Measurements from ENCODE around the gene BBX.

The BBX gene

DNA sequence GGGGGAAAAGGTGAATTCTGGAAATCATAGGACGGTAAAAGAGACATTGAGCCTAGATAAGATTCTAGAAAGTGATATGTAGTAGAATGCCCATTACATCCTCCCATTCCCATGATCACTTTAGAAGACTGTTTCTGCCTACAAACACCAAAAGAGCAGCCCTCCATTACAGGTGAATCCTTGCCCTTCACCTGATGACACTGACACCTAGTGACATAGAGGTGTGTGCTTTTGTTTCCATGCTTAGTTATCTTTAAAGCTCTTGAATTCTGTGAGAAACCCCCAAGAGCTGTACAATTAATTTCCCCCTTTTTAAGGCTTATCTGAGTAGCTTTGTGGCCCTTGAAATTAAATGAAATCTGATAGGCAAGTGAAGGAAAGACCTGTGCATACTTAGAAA is 8.3 kb upstream of the BBX start:
- TF ChIP-seq SPI1 (IDR thresholded peaks at IDR 0.05; ENCODE audit: low read depth, low read length) = no peak
- FAIRE-seq (no peak), DNase-seq (ENCODE audit: insufficient read length, low spot score) (no peak)

DNA sequence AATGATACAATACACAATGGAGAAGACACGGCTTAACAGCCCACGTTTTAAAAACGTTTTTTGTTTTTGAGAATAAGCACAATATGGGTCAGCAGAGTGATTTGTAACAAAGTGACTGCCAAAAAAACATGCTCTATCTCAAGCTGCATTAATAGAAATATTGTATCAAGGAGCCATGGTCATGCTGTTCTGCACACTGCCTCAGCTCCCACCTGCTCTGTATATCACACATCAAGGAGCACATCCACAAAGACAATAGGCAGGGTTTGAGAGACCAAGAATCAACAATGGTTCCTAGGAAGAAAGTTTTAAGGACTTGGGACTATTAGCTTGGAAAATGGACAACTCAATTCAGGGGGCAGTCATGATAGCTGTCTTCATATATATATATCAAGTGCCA is 6.3 kb upstream of the BBX start:
- TF ChIP-seq SPI1 (IDR thresholded peaks at IDR 0.05; ENCODE audit: low read depth, low read length) (no peak), POLR2A (IDR thresholded peaks at IDR 0.05; ENCODE audit: low read depth, low read length) (no peak), PAX5 (IDR thresholded peaks at IDR 0.05; ENCODE audit: insufficient read depth, low read length, severe bottlenecking) (no peak), POU2F2 (IDR thresholded peaks at IDR 0.05; ENCODE audit: low read depth, low read length) (no peak), TAF1 (IDR thresholded peaks at IDR 0.05; ENCODE audit: low read depth, low read length) (no peak), POLR2AphosphoS5 (IDR thresholded peaks at IDR 0.05; ENCODE audit: low read depth, low read length) (no peak)
- no peak for DNase-seq (ENCODE audit: insufficient read length, low spot score)
- FAIRE-seq = no peak

DNA sequence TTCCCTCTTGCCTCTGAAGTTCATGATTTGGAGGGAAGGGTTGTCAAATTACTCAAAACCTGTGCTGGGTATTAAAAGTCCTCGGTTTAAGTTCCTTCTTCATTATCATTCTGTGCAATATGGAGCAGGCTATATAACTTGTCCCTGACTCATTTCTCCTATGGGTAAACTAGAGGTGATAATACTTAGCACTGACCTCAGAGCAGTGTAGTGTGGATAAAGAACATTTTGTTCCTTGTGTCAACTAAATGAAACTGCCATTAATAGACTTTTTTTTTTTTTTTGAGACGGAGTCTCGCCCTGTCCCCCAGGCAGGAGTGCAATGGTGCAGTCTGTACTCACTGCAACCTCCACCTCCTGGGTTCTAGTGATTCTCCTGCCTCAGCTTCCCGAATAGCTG is 2.2 kb upstream of the BBX start:
- FAIRE-seq = no peak
- DNase-seq (ENCODE audit: insufficient read length, low spot score) = no peak
- TF ChIP-seq POLR2AphosphoS5 (IDR thresholded peaks at IDR 0.05; ENCODE audit: low read depth, low read length) = no peak
- no peak for TF ChIP-seq POU2F2 (IDR thresholded peaks at IDR 0.05; ENCODE audit: low read depth, low read length)
- no peak for TF ChIP-seq PAX5 (IDR thresholded peaks at IDR 0.05; ENCODE audit: insufficient read depth, low read length, severe bottlenecking)
- no peak for TF ChIP-seq POLR2A (IDR thresholded peaks at IDR 0.05; ENCODE audit: low read depth, low read length)
- TF ChIP-seq TAF1 (IDR thresholded peaks at IDR 0.05; ENCODE audit: low read depth, low read length) = no peak
- no peak for TF ChIP-seq SPI1 (IDR thresholded peaks at IDR 0.05; ENCODE audit: low read depth, low read length)

DNA sequence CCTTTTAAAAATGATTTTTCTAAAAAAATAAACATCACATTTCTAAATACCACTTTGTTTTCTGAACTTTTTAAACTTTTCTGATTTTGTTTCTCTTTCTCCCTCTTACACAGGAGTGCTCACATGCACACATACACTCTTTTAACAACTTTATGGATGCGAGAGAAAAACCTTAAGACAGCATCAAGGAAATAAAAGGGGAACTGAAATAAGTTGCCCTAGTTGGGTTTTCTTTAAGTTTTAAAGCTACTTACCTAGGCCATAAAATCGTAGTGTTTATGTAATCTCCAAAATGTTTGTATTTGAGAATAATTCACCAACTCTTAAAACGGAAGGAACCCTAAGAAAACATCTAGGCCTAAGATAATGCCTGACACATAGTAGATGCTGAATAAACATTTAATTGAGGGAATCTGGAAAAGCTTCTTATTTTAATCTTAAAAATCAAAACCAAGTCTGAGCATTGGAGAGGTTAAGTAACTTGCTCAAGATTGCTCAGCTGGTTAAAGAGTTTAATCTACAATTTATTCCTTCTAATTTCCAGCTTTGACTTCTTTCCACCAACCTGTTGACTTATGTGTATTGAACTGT is 1.2 kb upstream of the BBX start:
- DNase-seq (ENCODE audit: insufficient read length, low spot score) (no peak), FAIRE-seq (no peak)
- TF ChIP-seq POLR2AphosphoS5 (IDR thresholded peaks at IDR 0.05; ENCODE audit: low read depth, low read length) = no peak
- peak; percentile 92 for TF ChIP-seq SPI1 (IDR thresholded peaks at IDR 0.05; ENCODE audit: low read depth, low read length)

DNA sequence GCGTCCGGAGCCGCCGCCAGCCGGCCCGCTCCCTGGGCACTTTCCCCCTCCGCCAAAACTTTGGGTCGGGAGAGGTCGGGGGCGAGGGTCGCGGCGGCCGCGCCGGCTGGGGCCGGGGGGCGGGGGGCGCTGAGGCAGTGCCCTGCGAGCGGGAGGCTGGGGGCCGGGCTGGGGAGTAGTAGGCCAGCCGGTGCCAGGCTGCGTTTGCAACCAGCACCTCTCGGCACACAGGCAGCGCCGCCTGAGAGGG is 452 bp downstream of the BBX start:
- TF ChIP-seq POU2F2 (IDR thresholded peaks at IDR 0.05; ENCODE audit: low read depth, low read length) (no peak), POLR2AphosphoS5 (IDR thresholded peaks at IDR 0.05; ENCODE audit: low read depth, low read length) (no peak), TAF1 (IDR thresholded peaks at IDR 0.05; ENCODE audit: low read depth, low read length) (no peak), PAX5 (IDR thresholded peaks at IDR 0.05; ENCODE audit: insufficient read depth, low read length, severe bottlenecking) (no peak), SPI1 (IDR thresholded peaks at IDR 0.05; ENCODE audit: low read depth, low read length) (no peak), POLR2A (IDR thresholded peaks at IDR 0.05; ENCODE audit: low read depth, low read length) (no peak)
- no peak for FAIRE-seq
- DNase-seq (ENCODE audit: insufficient read length, low spot score) = no peak

DNA sequence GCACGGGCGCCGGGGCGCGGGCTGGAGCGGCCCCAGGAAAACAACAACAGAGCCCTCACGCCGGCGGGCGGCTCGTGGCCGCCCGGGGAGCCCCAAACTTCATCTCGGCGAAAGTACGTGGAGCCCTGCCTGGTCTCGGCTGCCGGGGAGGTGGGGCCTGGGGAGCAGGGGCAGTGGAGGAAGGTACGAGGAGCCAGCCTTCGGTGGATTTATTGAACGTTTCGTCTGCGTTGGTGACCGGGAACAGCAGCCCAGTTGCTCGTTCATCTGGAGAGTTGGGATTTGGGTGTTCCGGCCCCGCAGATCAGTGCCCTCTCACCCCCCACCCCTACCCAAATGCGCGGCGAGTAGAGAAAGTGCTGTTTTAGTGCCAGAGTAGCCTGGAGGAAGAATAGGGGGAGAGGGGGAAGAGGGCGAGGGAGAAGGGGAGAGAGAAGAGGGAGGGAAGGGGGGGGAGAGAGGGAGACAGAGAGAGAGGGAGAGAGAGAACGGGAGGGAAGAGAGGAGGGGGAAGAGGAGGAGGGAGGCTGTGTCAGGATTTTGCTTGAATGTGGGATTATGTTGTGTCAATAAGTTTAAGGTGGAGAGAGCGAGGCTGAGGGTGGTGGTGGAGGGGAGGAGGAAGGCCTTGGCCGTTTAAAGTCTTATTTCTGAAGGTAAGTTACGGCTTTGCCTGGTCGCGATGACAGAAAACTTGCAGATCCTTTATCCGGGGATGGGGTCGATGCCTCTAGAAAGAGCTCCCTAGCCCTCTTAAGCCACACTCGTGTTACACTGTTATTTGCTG is 970 bp downstream of the BBX start:
- TF ChIP-seq POLR2AphosphoS5 (IDR thresholded peaks at IDR 0.05; ENCODE audit: low read depth, low read length) (no peak), SPI1 (IDR thresholded peaks at IDR 0.05; ENCODE audit: low read depth, low read length) (no peak), PAX5 (IDR thresholded peaks at IDR 0.05; ENCODE audit: insufficient read depth, low read length, severe bottlenecking) (no peak), TAF1 (IDR thresholded peaks at IDR 0.05; ENCODE audit: low read depth, low read length) (no peak), POU2F2 (IDR thresholded peaks at IDR 0.05; ENCODE audit: low read depth, low read length) (no peak), POLR2A (IDR thresholded peaks at IDR 0.05; ENCODE audit: low read depth, low read length) (no peak)
- DNase-seq (ENCODE audit: insufficient read length, low spot score) (peak; percentile 32), FAIRE-seq (peak; percentile 51)

- FAIRE-seq = no peak
- TF ChIP-seq TAF1 (IDR thresholded peaks at IDR 0.05; ENCODE audit: low read depth, low read length) = no peak
- no peak for TF ChIP-seq POLR2A (IDR thresholded peaks at IDR 0.05; ENCODE audit: low read depth, low read length)
- no peak for TF ChIP-seq SPI1 (IDR thresholded peaks at IDR 0.05; ENCODE audit: low read depth, low read length)
- TF ChIP-seq POLR2AphosphoS5 (IDR thresholded peaks at IDR 0.05; ENCODE audit: low read depth, low read length) = no peak; the same call in 1 of the 2 replicates
- no peak for TF ChIP-seq PAX5 (IDR thresholded peaks at IDR 0.05; ENCODE audit: insufficient read depth, low read length, severe bottlenecking)
- DNase-seq (ENCODE audit: insufficient read length, low spot score) = no peak
Observed at GRCh38 chr3:107524326-107524840, 1.6 kb downstream of the BBX start.

- FAIRE-seq = no peak
Observed at GRCh38 chr3:107524841-107525643, 2.3 kb downstream of the BBX start.

DNA sequence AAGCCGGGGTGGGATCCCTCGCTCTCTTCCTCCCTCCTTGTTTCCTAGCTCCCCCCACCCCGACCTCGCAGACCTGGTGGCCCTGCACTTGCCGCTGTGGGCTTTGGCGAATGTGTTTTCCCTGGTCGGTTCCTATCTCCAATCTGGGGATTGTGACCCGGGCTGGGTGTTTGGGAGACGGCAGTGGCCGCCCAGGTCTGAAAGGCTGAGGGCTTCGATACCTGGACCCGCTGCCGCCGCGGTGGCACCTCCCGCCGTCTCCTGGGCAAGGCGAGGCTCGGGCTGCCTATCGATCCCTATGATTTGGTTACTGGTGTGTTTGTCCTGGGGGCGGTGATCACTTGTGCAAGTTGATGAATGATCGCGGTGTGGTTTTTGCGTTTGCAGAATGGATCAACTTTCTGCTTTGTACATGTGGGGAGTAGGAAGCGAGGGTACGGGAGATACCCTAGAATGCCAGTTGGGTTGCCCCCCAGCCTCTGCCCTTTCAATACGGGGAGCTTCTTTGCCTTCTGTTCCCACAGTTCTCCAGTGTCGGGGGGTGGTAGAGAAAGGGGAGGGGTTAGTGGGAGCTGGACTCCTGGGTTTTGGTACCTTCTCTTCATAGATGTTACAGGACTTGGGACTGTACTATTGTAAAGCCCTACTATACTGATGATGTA is 3.0 kb downstream of the BBX start:
- TF ChIP-seq POLR2AphosphoS5 (IDR thresholded peaks at IDR 0.05; ENCODE audit: low read depth, low read length) = no peak
- no peak for TF ChIP-seq POLR2A (IDR thresholded peaks at IDR 0.05; ENCODE audit: low read depth, low read length)
- no peak for TF ChIP-seq PAX5 (IDR thresholded peaks at IDR 0.05; ENCODE audit: insufficient read depth, low read length, severe bottlenecking)
- TF ChIP-seq POU2F2 (IDR thresholded peaks at IDR 0.05; ENCODE audit: low read depth, low read length) = no peak; the same call in 1 of the 2 replicates
- no peak for TF ChIP-seq SPI1 (IDR thresholded peaks at IDR 0.05; ENCODE audit: low read depth, low read length)
- TF ChIP-seq TAF1 (IDR thresholded peaks at IDR 0.05; ENCODE audit: low read depth, low read length) = no peak
- no peak for DNase-seq (ENCODE audit: insufficient read length, low spot score)
- peak; percentile 31 for FAIRE-seq

More at GRCh38 chr3:107524841-107525643, 2.3 kb downstream of the BBX start:
- DNase-seq (ENCODE audit: insufficient read length, low spot score) = peak; percentile 10
- 0 out of 2 replicates have a peak, but pooled peaks have one; percentile 24 for TF ChIP-seq POLR2A (IDR thresholded peaks at IDR 0.05; ENCODE audit: low read depth, low read length)
- no peak for TF ChIP-seq PAX5 (IDR thresholded peaks at IDR 0.05; ENCODE audit: insufficient read depth, low read length, severe bottlenecking)
